HG03108 (cell line): Measurements from ENCODE around the gene SLC22A2.

Source experiments
- ATAC-seq: cut with Tn5 transposase; IDR thresholded peaks from one replicate; pipeline ENCODE4 v1.9.1; 2021; ENCODE audit warnings: moderate library complexity; ENCODE audit not compliant: unreplicated experiment

SLC22A2 gene

GRCh38 chr6:160274871-160275510, 16.4 kb upstream of the SLC22A2 start:
- ATAC-seq: no peak

- no peak for ATAC-seq
These were observed 15.1 kb upstream of the SLC22A2 start for GRCh38 chr6:160273750-160274149.

DNA sequence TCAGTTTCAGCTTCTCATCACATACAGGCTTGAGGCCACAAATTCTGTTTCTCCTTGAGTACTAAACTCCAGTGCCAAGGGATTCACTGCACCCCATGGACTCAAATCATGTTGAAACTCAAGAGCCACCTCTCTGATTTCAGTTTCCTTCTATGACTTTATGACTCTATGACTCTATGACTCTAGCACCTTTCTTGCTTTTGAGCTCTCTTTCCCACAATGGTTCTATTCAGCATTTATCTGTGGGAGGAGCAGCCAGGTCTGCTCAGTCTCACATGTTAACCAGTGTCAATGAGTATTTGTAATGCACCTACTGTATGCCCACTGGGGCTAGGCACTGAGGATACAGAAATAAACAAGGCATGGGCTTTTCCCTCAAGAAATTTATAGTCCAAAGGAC, 14.6 kb upstream of the SLC22A2 start:
- no peak for ATAC-seq

DNA sequence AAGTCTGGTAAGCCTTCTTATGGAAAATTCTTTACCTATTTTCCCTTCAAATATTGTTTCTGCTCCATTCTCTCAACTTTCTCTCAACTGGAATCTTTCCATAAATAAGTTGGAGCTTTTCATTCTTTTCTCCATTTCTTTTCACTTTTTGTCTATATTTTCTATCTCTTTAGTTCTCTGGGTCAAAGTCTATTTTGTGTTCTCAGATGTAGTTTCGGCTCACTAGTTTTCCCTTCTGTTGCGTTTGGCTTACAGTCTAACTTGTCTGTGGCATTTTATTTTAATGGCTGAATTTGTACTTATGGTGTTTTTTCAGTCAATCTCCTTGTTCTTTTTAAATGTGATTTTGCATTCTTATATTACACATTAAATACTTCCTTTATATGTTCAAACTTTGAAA, 14.1 kb upstream of the SLC22A2 start:
- no peak for ATAC-seq

- no peak for ATAC-seq
These were observed 11.7 kb upstream of the SLC22A2 start for GRCh38 chr6:160270347-160270746.

- no peak for ATAC-seq
These were observed 11.2 kb upstream of the SLC22A2 start for GRCh38 chr6:160269771-160270170.

DNA sequence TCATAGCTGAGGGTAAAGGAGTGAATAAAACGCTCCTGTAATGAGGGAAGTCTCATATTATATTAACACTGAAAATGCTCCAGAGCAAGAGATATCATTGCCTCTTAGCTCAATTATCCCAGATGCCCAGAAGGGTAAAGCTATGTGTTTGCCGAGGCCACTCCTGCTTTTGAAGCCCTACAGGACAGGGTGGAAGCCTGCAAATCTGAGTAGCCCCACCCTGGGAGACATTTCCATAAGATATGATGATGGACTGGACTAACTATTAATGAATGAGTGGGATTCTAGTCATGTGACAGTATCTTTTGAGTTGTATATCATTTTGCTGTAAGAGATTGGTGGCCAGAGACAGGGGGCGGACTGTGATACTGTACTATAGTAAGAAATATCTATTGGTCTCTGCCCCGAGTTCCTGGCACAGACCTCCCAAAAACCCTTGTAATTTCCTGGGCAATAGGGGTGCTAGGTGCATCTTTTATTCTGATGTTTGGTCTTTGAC, 10.5 kb upstream of the SLC22A2 start:
- no peak for ATAC-seq

DNA sequence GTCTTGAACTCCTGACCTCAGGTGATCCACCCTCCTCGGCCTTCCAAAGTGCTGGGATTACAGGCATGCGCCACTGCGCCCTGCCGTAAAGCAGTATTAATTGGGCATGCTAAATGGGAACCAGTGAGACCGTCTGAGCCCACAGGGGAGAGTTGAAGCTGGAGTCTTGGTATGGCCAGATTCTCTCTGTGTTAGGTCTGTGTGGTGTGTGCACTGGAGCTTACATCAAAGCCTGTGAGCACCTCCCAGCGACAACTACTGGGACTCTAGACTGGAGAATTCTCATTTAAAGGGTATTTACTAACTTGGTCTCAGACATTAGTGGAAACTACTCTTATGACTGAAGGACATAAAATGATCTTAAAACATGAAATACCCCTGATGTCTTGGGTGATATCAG, 8.5 kb upstream of the SLC22A2 start:
- no peak for ATAC-seq

DNA sequence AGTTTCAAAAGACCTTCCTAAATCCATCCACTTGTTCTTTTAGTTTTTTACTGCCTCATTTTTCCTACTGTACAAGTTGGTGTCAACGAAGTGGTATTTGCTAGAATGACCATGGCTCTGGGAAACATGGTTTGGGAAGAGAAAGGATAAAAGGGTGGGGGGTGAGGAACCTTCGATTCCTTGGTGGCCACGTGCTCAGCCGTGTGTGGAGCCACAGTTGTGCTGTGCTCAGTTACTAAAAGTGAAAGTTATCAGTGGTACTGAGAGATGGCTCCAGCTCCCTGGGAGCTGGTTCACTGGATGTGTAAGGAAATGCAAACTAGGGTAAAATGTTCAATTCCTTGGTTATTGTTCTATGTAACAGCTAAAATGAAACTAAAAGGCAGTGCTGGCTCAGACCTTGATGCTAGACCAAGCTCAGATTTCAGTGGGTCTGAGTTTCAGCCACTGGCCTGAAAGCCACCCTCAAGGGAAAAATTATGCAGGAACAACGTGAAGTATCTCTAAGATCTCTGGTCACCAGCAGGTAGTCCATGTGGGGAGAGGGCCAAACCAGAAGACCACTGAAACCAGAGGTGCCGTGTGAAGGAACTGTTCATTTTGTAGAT, 7.4 kb upstream of the SLC22A2 start:
- ATAC-seq: peak; percentile 68

DNA sequence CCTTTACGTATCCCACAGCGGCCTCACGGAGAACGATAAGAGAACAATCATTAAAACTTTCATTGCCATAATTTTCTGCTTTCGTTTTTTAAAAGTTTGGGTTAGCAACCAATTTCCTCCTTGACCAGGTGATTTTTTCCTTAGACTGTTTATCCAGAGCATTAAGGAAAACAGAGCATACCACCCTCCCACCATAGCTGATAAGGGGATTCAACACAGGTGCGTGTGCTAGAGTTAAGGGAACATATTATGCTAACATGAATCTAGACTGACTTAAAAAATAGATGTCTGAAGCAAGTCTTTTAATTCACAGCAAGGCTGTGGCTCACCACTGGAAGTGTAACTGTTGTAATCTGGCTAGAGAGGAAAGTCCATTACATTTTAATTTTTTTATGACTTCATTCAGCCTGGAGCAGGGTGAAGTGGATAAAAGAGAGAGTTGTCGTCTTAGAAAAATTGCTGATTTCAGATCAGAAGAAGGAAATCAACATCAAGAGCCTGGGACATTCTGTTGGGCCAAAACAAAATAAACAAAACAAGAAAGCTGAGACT, 5.5 kb upstream of the SLC22A2 start:
- ATAC-seq: no peak

DNA sequence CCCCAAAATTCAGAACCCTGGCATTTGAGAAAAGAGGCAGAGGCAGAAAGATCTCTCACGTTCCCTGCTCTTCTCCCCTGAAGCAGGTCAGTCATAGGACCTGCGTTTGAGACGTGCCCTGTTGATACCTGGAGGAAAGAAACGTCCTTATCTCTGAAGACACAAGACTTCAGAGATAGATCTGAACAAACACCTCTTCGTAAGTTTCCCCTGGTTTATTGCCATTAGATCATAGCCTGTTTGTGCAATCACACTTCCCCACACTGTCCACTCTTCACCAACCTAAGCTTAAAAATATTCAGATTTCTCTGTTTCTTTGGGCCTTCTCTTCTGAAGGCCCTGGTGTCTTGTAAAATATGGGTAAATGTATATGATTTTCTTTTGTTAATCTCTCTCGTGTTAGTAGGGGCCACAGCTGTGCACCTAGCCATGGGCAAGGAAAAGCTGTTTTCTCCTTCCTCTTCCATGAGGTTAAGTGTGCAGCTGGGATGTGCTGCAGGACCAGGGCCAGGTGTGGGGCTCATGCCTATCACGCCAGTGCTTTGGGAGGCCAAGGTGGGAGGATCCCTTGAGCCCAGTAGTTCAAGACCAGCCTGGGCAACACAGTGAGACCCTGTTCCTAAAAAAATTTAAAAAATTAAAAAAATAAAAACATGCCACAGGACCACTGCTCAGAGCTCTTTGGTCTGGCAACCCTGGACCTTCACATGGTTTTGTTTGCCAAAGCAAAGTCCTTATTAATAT, 4.7 kb upstream of the SLC22A2 start:
- no peak for ATAC-seq

GRCh38 chr6:160261991-160262680, 3.5 kb upstream of the SLC22A2 start:
- ATAC-seq: no peak

DNA sequence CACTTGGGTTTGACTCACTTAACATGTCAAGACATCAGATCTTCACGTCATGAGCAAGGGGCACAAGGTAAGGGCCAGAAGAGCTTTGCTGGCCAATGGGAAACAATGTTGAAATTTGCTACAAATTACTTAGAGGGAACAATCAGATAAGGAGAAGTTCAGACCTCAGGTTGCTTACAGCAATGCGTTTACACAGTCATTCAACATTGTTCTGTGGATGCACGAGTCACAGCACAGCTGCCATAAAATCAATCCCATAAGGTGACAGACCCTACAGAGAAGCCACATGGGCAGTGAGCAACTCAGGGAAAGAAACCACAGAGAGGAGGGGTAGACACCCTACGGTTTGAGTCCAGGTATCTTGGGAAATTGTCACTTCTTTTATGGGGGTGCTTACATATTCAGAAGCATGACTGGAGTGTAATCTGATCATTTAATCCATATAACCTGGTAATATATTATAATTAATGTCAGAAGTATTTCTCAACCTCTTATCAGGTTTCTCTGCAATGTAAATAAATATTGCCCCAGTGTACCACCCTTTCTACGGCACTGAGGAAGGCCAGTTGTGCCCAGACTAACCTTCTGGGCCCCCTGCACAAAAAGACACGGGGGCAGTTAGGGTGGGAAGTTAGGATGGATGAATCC, 2.3 kb upstream of the SLC22A2 start:
- no peak for ATAC-seq

DNA sequence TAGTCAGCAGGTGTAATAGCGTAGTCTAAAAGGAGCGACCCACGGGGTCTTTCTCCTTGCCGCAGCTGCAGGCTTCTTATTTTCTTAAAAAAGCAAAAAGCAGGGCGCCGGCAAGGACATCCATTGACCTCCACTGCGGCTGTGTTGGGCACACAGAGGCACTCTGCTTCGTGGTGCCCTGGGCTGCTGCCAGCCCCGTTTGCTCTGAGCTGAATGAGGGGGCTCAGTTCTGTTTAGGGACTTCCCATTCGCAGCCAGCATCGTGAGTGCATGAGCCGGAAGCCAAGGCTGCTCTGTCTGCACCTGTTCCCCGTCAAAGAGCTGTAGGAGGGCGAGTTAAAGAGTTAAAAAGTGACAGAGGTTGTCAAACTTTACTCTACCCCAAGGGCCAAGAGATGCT, 1.7 kb upstream of the SLC22A2 start:
- ATAC-seq: no peak

GRCh38 chr6:160259598-160259997, 977 bp upstream of the SLC22A2 start:
- ATAC-seq: no peak

- ATAC-seq: no peak
These were observed 463 bp upstream of the SLC22A2 start for GRCh38 chr6:160259143-160259425.

GRCh38 chr6:160256445-160256844, 2.2 kb downstream of the SLC22A2 start:
- ATAC-seq: no peak

- no peak for ATAC-seq
These were observed 3.9 kb downstream of the SLC22A2 start for GRCh38 chr6:160254467-160255312.

GRCh38 chr6:160253714-160254113, 4.9 kb downstream of the SLC22A2 start:
- peak; percentile 53 for ATAC-seq

DNA sequence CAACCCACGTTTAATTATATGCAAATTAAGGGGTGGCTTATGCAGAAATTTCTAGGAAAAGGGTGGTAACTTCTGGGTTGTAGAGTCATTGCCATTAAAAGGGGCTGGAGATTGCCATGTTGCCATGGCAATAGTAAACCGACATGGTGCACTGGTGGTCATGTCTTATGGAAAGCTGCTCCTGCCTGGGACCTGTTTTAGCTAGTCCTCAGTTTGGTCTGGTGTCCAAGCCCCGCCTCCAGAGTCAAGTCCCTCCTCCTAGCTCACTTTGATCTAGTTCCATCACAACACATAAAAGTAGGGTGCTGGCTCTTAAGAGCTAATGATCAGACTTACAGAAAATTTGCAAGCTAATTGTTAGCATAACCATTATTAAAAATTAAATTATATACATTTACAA, 5.3 kb downstream of the SLC22A2 start:
- ATAC-seq: no peak
